Epithelial cell of prostate (primary cell): ENCODE results near the gene CROCC.

Source experiments
- DNase-seq: peaks from one replicate; pipeline ENCODE4 v3.0.0-alpha.2; 2011; ENCODE audit warnings: low read depth, low spot score
- H3K27ac ChIP-seq: fragments of 450-650 bp; 2 replicates; pipeline ENCODE4 v1.5.1; 2017; ENCODE audit warnings: mild to moderate bottlenecking

The CROCC gene

GRCh38 chr1:16980473-16981268 is 58.9 kb downstream of the CROCC start, which contains the start of gene MFAP2:
Gene MFAP2 (minus strand): TSS chr1:16980620. CDS start chr1:16978273, 2,347 bp downstream.
- no peak for DNase-seq
- peak within 1 kb of the TSS; percentile 98 for H3K27ac ChIP-seq

- H3K27ac ChIP-seq = peak overlapping the region; percentile 98
- DNase-seq = peak; percentile 69
These were observed 59.6 kb downstream of the CROCC start for GRCh38 chr1:16981269-16981849.

GRCh38 chr1:16982902-16983301 is 61.2 kb downstream of the CROCC start:
- H3K27ac ChIP-seq = no peak overlapping the region
- no peak for DNase-seq

GRCh38 chr1:16983649-16984048 is 61.9 kb downstream of the CROCC start:
- DNase-seq = no peak
- H3K27ac ChIP-seq = no peak overlapping the region

- H3K27ac ChIP-seq = peak overlapping the region; percentile 61
- peak; percentile 69 for DNase-seq
These were observed 63.0 kb downstream of the CROCC start for GRCh38 chr1:16984717-16985116.

GRCh38 chr1:16986113-16986512 is 64.4 kb downstream of the CROCC start:
- no peak for DNase-seq
- no peak overlapping the region for H3K27ac ChIP-seq

GRCh38 chr1:16986560-16986959 is 64.8 kb downstream of the CROCC start:
- DNase-seq = no peak
- no peak overlapping the region for H3K27ac ChIP-seq

GRCh38 chr1:16986962-16987361 is 65.2 kb downstream of the CROCC start:
- H3K27ac ChIP-seq = no peak overlapping the region
- no peak for DNase-seq

- H3K27ac ChIP-seq = no peak overlapping the region
- DNase-seq = no peak
These were observed 66.5 kb downstream of the CROCC start for GRCh38 chr1:16988210-16988609.

- no peak for DNase-seq
- H3K27ac ChIP-seq = no peak overlapping the region
These were observed 68.1 kb downstream of the CROCC start for GRCh38 chr1:16989676-16990391.

GRCh38 chr1:16991571-16991970 is 69.8 kb downstream of the CROCC start:
- H3K27ac ChIP-seq = no peak overlapping the region
- DNase-seq = no peak

- DNase-seq = no peak
- H3K27ac ChIP-seq = no peak overlapping the region
These were observed 70.4 kb downstream of the CROCC start for GRCh38 chr1:16992102-16992501.

- no peak for DNase-seq
- H3K27ac ChIP-seq = no peak overlapping the region
These were observed 70.9 kb downstream of the CROCC start for GRCh38 chr1:16992675-16993074.

GRCh38 chr1:16993521-16994038 is 71.8 kb downstream of the CROCC start:
- no peak overlapping the region for H3K27ac ChIP-seq
- no peak for DNase-seq

- H3K27ac ChIP-seq = no peak overlapping the region
- no peak for DNase-seq
These were observed 75.1 kb downstream of the CROCC start for GRCh38 chr1:16996845-16997244.

- peak overlapping the region; percentile 20 for H3K27ac ChIP-seq
- no peak for DNase-seq
These were observed 76.9 kb downstream of the CROCC start for GRCh38 chr1:16998589-16998988.

- no peak overlapping the region for H3K27ac ChIP-seq
- DNase-seq = no peak
These were observed 78.1 kb downstream of the CROCC start for GRCh38 chr1:16999863-17000262.

GRCh38 chr1:17001760-17002523 is 80.2 kb downstream of the CROCC start:
- no peak overlapping the region for H3K27ac ChIP-seq
- DNase-seq = no peak

- H3K27ac ChIP-seq = no peak overlapping the region
- DNase-seq = no peak
These were observed 80.8 kb downstream of the CROCC start for GRCh38 chr1:17002524-17002902.
